HG02763 (cell line): ENCODE data around the gene TDRD6.
"Not testable (repeated sequence)": the region's sequence is repeated elsewhere in the genome, so short reads cannot be mapped to it uniquely, and the experiment has no call there.

Experiments used
- ATAC-seq: cut with Tn5 transposase; IDR thresholded peaks from one replicate; pipeline ENCODE4 v1.9.1; 2021; ENCODE audit warnings: mild to moderate bottlenecking, moderate library complexity; ENCODE audit not compliant: unreplicated experiment

Gene TDRD6

GRCh38 chr6:46687619-46688097, at the start of gene TDRD6:
TSS of gene TDRD6 (plus strand) at chr6:46687885. CDS start at chr6:46688129, 244 bp downstream.
- no peak for ATAC-seq

GRCh38 chr6:46637933-46638332, 49.8 kb upstream of the TDRD6 start:
- no peak for ATAC-seq

- ATAC-seq, result no peak
Measured at GRCh38 chr6:46638650-46639049, 49.0 kb upstream of the TDRD6 start.

GRCh38 chr6:46642928-46643751, 44.5 kb upstream of the TDRD6 start:
- ATAC-seq, result no peak

- ATAC-seq, result no peak
Measured at GRCh38 chr6:46645265-46645664, 42.4 kb upstream of the TDRD6 start.

GRCh38 chr6:46648108-46648507, 39.6 kb upstream of the TDRD6 start:
- ATAC-seq, result not testable (repeated sequence)

- no peak for ATAC-seq
Measured at GRCh38 chr6:46648869-46649492, 38.7 kb upstream of the TDRD6 start.

- ATAC-seq, result no peak
Measured at GRCh38 chr6:46651006-46651405, 36.7 kb upstream of the TDRD6 start.

GRCh38 chr6:46651816-46652215, 35.9 kb upstream of the TDRD6 start:
- no peak for ATAC-seq

GRCh38 chr6:46652232-46652602, 35.5 kb upstream of the TDRD6 start:
- ATAC-seq, result no peak

GRCh38 chr6:46652603-46653438, 34.9 kb upstream of the TDRD6 start, which contains the start of the genes CYP39A1 and SLC25A27:
TSS of gene CYP39A1 (minus strand) at chr6:46652818. CDS start at chr6:46652582, 236 bp downstream.
TSS of gene SLC25A27 (plus strand) at chr6:46652975. CDS start at chr6:46653193, 218 bp downstream.
- ATAC-seq, result peak; percentile 100

- no peak for ATAC-seq
Measured at GRCh38 chr6:46653439-46654195, 34.1 kb upstream of the TDRD6 start.

GRCh38 chr6:46655803-46656202, 31.9 kb upstream of the TDRD6 start:
- ATAC-seq, result no peak

- no peak for ATAC-seq
Measured at GRCh38 chr6:46657642-46658041, 30.0 kb upstream of the TDRD6 start.

GRCh38 chr6:46661483-46661882, 26.2 kb upstream of the TDRD6 start:
- no peak for ATAC-seq

- ATAC-seq, result no peak
Measured at GRCh38 chr6:46667377-46667776, 20.3 kb upstream of the TDRD6 start.

GRCh38 chr6:46674410-46674809, 13.3 kb upstream of the TDRD6 start:
- ATAC-seq, result no peak

GRCh38 chr6:46676604-46677313, 10.9 kb upstream of the TDRD6 start:
- no peak for ATAC-seq

GRCh38 chr6:46677314-46677654, 10.4 kb upstream of the TDRD6 start:
- ATAC-seq, result no peak

GRCh38 chr6:46684771-46685170, 2.9 kb upstream of the TDRD6 start:
- no peak for ATAC-seq
